Type B pancreatic cell (in vitro differentiated cells): ENCODE results near the gene LSM2. TPM values are rescaled to one million over a fixed set of nuclear protein-coding genes. Genes with fewer than 3 reads are reported as not detected.
A peak's percentile ranks its signal among the peaks of the same experiment; 100 is the strongest.
"Not testable (repeated sequence)": the region's sequence is repeated elsewhere in the genome, so short reads cannot be mapped to it uniquely, and the experiment has no call there.

Experiments used
- DNase-seq: peaks from one replicate; pipeline ENCODE4 v3.0.0; 2021; ENCODE audit warnings: mixed read lengths; ENCODE audit not compliant: unreplicated experiment; ENCODE audit errors: extremely low spot score
- H3K27ac Mint-ChIP-seq: 2 replicates; pipeline ENCODE4 v1.8.0; 2021; ENCODE audit warnings: mild to moderate bottlenecking, mixed read lengths
- H3K27me3 Mint-ChIP-seq: 2 replicates; pipeline ENCODE4 v1.8.0; 2021; ENCODE audit warnings: mixed read lengths
- H3K36me3 Mint-ChIP-seq: 2 replicates; pipeline ENCODE4 v1.8.0; 2021; ENCODE audit warnings: mixed read lengths
- H3K4me1 Mint-ChIP-seq: one replicate; pipeline ENCODE4 v1.8.0; 2021; ENCODE audit warnings: mixed read lengths; ENCODE audit not compliant: unreplicated experiment
- H3K4me3 Mint-ChIP-seq: 2 replicates; pipeline ENCODE4 v1.8.0; 2021; ENCODE audit warnings: mild to moderate bottlenecking, mixed read lengths
- H3K9me3 Mint-ChIP-seq: 2 replicates; pipeline ENCODE4 v1.8.0; 2021; ENCODE audit warnings: mixed read lengths
- CTCF ChIP-seq: fragments of 200-600 bp; sonication (generic); conservative IDR thresholded peaks from 2 replicates; pipeline ENCODE4 v1.5.0; 2021; ENCODE audit warnings: antibody characterized with exemption, mild to moderate bottlenecking
- total RNA-seq: library from RNA; stranded (reverse); gene quantifications from 2 replicates; pipeline ENCODE4 v1.2.1, GENCODE V29; 2021; ENCODE audit warnings: low replicate concordance

Gene LSM2
- total RNA-seq, 1 donor from 2014 or later: 74.5 TPM

GRCh38 chr6:31844507-31844906, 37.7 kb upstream of the LSM2 start:
- Mint-ChIP-seq H3K4me1 (peaks cover under 1% of the 10 kb centered on the region), H3K9me3 (no peaks in the 10 kb centered on the region), H3K36me3 (peaks cover 14% of the 10 kb centered on the region), H3K27me3 (no peaks in the 10 kb centered on the region), H3K27ac (no peak overlapping the region), H3K4me3 (no peak overlapping the region)
- no peak for DNase-seq
- no peak for TF ChIP-seq CTCF

GRCh38 chr6:31842053-31842452, 35.3 kb upstream of the LSM2 start:
- no peak for TF ChIP-seq CTCF
- Mint-ChIP-seq H3K27ac (no peak overlapping the region), H3K4me1 (peaks cover 12% of the 10 kb centered on the region), H3K27me3 (no peaks in the 10 kb centered on the region), H3K4me3 (no peak overlapping the region), H3K36me3 (peaks cover 25% of the 10 kb centered on the region), H3K9me3 (no peaks in the 10 kb centered on the region)
- DNase-seq: no peak

- Mint-ChIP-seq H3K4me1 (peaks cover 28% of the 10 kb centered on the region), H3K27ac (peak overlapping the region; percentile 44), H3K36me3 (peaks cover 41% of the 10 kb centered on the region)
- not testable (repeated sequence) for H3K9me3 Mint-ChIP-seq, H3K4me3 Mint-ChIP-seq, H3K27me3 Mint-ChIP-seq, DNase-seq
Observed at GRCh38 chr6:31839779-31840126, 33.0 kb upstream of the LSM2 start.

GRCh38 chr6:31838968-31839367, 32.2 kb upstream of the LSM2 start:
- DNase-seq: no peak
- no peak for TF ChIP-seq CTCF
- no peak overlapping the region for H3K27ac Mint-ChIP-seq
- no peaks in the 10 kb centered on the region for H3K27me3 Mint-ChIP-seq
- peak overlapping the region; percentile 33 for H3K4me3 Mint-ChIP-seq
- peaks cover 35% of the 10 kb centered on the region for H3K4me1 Mint-ChIP-seq
- H3K36me3 Mint-ChIP-seq: peaks cover 43% of the 10 kb centered on the region
- no peaks in the 10 kb centered on the region for H3K9me3 Mint-ChIP-seq

GRCh38 chr6:31838114-31838553, 31.4 kb upstream of the LSM2 start:
- not testable (repeated sequence) for H3K27ac Mint-ChIP-seq, H3K27me3 Mint-ChIP-seq, DNase-seq, H3K9me3 Mint-ChIP-seq
- Mint-ChIP-seq H3K4me3 (peak overlapping the region; percentile 98), H3K4me1 (peaks cover 35% of the 10 kb centered on the region), H3K36me3 (peaks cover 43% of the 10 kb centered on the region)

GRCh38 chr6:31837369-31838113, 30.8 kb upstream of the LSM2 start:
- Mint-ChIP-seq H3K4me1 (peaks cover 35% of the 10 kb centered on the region), H3K9me3 (no peaks in the 10 kb centered on the region), H3K4me3 (peak overlapping the region; percentile 98), H3K27me3 (no peaks in the 10 kb centered on the region), H3K36me3 (peaks cover 43% of the 10 kb centered on the region), H3K27ac (peak overlapping the region; percentile 99)
- DNase-seq: no peak
- TF ChIP-seq CTCF: no peak
